Mucosa of stomach (tissue), 1 donor: ENCODE results near the gene TMC7.

ENCODE experiments used
- H3K27me3 ChIP-seq: one replicate; pipeline ENCODE4 v1.7.0; 2013; ENCODE audit warnings: mild to moderate bottlenecking, low read length; ENCODE audit not compliant: control insufficient read depth, insufficient read depth
- H3K36me3 ChIP-seq: one replicate; pipeline ENCODE4 v1.7.0; 2013; ENCODE audit warnings: low read length; ENCODE audit not compliant: control insufficient read depth, insufficient read depth
- H3K4me1 ChIP-seq: one replicate; pipeline ENCODE4 v1.7.0; 2013; ENCODE audit warnings: mild to moderate bottlenecking, low read length; ENCODE audit not compliant: control insufficient read depth, insufficient read depth
- H3K4me3 ChIP-seq: one replicate; pipeline ENCODE4 v1.7.0; 2013; ENCODE audit warnings: low read length
- H3K9ac ChIP-seq: one replicate; pipeline ENCODE4 v1.7.0; 2013; ENCODE audit warnings: mild to moderate bottlenecking, low read length, moderate library complexity
- H3K9me3 ChIP-seq: one replicate; pipeline ENCODE4 v1.7.0; 2013; ENCODE audit warnings: mild to moderate bottlenecking, low read length, moderate library complexity; ENCODE audit not compliant: control insufficient read depth
- donor health status: Pancreatic carcinoma.

Gene TMC7

GRCh38 chr16:19102187-19102872 lies 118.6 kb downstream of the TMC7 start:
- Histone ChIP-seq H3K9me3 (no peaks in the 10 kb centered on the region), H3K36me3 (no peaks in the 10 kb centered on the region), H3K4me1 (peaks cover 2% of the 10 kb centered on the region), H3K9ac (no peak overlapping the region), H3K4me3 (no peak overlapping the region), H3K27me3 (no peaks in the 10 kb centered on the region)

GRCh38 chr16:19104607-19105006 lies 120.9 kb downstream of the TMC7 start:
- Histone ChIP-seq H3K9me3 (no peaks in the 10 kb centered on the region), H3K36me3 (no peaks in the 10 kb centered on the region), H3K9ac (no peak overlapping the region), H3K4me1 (peaks cover 23% of the 10 kb centered on the region), H3K4me3 (no peak overlapping the region), H3K27me3 (no peaks in the 10 kb centered on the region)

DNA sequence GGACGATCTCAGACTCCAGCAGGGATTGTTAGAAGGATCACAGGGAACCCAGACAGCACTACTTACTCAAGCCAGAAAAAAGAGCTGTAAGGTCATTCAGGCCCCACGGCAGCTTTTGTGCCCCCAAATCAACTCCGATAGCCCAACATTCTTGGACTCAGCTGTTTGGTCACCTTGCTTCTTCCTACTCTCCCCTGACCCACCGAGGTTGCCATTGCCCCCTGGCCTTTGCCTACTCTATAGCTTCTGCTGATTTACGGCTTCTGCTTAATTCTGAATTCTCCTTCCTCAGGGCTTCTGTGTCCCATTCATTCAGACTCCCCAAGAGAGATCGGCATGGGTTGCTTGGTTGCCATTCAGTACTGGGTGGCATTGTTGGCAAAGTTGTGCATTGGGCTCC lies 121.4 kb downstream of the TMC7 start:
- Histone ChIP-seq H3K9ac (no peak overlapping the region), H3K9me3 (no peaks in the 10 kb centered on the region), H3K4me3 (no peak overlapping the region), H3K4me1 (peaks cover 26% of the 10 kb centered on the region), H3K27me3 (no peaks in the 10 kb centered on the region), H3K36me3 (no peaks in the 10 kb centered on the region)

DNA sequence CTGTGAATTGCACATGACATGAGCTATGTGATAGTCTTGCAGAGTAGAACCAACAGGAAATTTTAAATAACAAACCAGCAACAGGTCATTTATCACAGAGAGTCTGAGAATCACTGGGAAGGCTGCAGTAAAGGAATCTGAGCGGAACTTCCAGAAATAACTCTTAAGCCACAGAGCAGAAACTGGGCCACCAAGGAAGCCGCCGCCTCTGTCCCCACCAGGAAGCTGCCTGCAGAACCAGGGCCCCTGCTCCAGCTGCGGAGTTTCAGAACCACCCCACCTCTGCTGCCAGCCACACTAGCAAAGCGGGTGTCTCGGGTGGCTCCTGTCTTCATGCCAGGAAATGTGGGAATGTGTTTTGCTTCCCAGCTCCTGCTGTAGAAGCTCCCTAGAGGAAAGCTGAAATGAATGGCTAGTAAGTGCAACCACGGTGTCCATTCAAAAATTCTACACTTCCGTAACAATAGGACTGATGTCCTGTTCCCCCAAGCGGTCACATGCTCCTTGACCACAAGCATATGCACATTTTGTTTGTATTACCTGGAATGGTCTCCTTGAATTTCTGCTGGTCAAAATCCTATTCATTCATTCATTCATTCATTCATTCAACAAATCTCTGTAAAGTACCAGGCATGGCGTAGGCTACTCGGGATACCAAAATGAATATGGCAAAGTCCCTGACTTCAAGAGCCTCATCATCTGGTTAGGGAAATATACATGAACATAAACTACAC lies 122.3 kb downstream of the TMC7 start:
- H3K36me3 ChIP-seq: no peaks in the 10 kb centered on the region
- H3K4me1 ChIP-seq: peaks cover 31% of the 10 kb centered on the region
- H3K9ac ChIP-seq: no peak overlapping the region
- no peaks in the 10 kb centered on the region for H3K27me3 ChIP-seq
- no peaks in the 10 kb centered on the region for H3K9me3 ChIP-seq
- no peak overlapping the region for H3K4me3 ChIP-seq

GRCh38 chr16:19106625-19107020 lies 122.9 kb downstream of the TMC7 start:
- no peaks in the 10 kb centered on the region for H3K36me3 ChIP-seq
- H3K27me3 ChIP-seq: no peaks in the 10 kb centered on the region
- H3K9me3 ChIP-seq: no peaks in the 10 kb centered on the region
- H3K4me1 ChIP-seq: peaks cover 36% of the 10 kb centered on the region
- no peak overlapping the region for H3K4me3 ChIP-seq
- H3K9ac ChIP-seq: no peak overlapping the region

DNA sequence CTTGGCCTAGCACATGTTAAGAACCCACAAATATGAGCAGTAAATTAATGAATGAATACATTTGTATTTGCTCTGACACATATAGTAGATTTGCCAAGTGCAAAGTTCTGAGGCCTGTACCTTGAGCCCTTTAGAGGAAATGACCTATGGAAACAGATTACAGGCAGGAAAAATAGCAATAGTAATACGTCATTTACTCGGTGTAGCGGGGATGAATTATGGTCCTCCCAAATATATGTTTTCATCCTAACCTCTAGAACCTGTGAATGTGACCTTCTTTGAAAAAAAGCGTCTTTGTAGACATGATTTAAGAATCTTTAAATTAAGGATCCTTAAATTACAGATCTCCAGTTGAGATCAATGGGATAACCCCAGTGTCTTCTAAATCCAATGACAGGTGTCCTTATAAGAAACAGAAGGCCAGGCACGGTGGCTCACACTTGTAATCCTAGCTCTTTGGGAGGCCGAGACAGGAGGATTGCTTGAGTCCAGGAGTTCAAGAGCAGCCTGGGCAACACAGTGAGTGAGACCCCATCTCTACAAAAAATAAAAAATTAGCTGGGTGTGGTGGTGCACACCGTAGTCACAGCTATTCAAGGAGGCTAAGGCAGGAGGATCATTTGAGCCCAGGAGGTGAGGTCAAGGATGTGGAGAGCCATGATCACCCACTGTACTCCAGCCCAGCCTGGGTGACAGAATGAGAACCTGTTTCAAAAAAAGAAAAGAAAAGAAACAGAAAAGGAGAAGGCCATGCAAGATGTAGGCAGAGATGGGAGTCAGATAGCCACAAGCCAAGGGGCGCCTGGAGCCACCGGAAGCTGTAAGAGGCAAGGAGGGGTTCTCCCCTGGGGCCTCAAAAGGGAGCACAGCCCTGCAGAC lies 124.9 kb downstream of the TMC7 start:
- no peaks in the 10 kb centered on the region for H3K27me3 ChIP-seq
- no peaks in the 10 kb centered on the region for H3K9me3 ChIP-seq
- H3K4me3 ChIP-seq: no peak overlapping the region
- no peak overlapping the region for H3K9ac ChIP-seq
- peaks cover 50% of the 10 kb centered on the region for H3K4me1 ChIP-seq
- H3K36me3 ChIP-seq: no peaks in the 10 kb centered on the region

GRCh38 chr16:19109288-19109664 lies 125.5 kb downstream of the TMC7 start:
- peaks cover 50% of the 10 kb centered on the region for H3K4me1 ChIP-seq
- H3K9me3 ChIP-seq: no peaks in the 10 kb centered on the region
- H3K27me3 ChIP-seq: no peaks in the 10 kb centered on the region
- no peak overlapping the region for H3K4me3 ChIP-seq
- no peak overlapping the region for H3K9ac ChIP-seq
- no peaks in the 10 kb centered on the region for H3K36me3 ChIP-seq

DNA sequence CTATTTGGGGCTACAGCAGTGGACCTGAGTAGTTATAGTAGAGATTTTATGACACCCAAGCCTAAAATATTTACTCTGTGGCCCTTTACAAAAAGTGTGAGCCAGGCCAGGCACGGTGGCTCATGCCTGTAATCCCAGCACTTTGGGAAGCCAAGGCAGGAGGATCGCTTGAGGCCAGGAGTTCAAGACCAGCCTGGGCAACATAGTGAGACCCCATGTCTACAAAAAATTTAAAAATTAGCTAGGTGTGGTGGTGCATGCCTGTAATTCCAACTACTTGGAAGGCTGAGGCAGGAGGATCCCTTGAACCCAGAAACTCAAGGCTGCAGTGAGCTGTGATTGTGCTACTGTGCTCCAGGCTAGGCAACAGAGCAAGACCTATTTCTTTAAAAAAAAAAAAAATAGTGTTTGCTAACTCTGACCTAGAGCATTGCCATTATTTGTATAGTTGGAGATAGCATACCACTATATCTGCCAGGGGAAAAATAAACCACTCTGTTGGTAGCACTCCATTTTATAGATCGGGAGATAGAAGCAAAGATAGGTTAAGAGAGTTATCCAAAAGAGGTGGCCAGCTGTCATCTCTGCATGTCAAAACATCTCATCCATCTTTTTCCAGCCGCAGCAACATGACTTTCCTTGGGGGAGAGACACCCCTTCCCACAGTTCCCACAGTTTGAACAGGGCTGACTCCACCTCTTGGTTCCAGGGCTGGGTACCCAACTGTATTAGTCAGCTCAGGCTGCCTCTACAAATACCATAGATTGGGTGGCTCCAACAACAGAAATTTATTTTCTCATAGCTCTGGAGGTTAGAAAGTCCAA lies 127.0 kb downstream of the TMC7 start:
- no peak overlapping the region for H3K4me3 ChIP-seq
- no peaks in the 10 kb centered on the region for H3K9me3 ChIP-seq
- H3K36me3 ChIP-seq: no peaks in the 10 kb centered on the region
- no peaks in the 10 kb centered on the region for H3K27me3 ChIP-seq
- peak overlapping the region; percentile 6 for H3K9ac ChIP-seq
- peaks cover 61% of the 10 kb centered on the region for H3K4me1 ChIP-seq

GRCh38 chr16:19112099-19112407 lies 128.3 kb downstream of the TMC7 start:
- Histone ChIP-seq H3K9me3 (no peaks in the 10 kb centered on the region), H3K9ac (peak overlapping the region; percentile 28), H3K4me1 (peaks cover 74% of the 10 kb centered on the region), H3K27me3 (no peaks in the 10 kb centered on the region), H3K4me3 (no peak overlapping the region), H3K36me3 (no peaks in the 10 kb centered on the region)
